Upper lobe of left lung (tissue), 6 donors: ENCODE results near the gene RAMP3. TPM values are rescaled to one million over a fixed set of nuclear protein-coding genes. Genes with fewer than 3 reads are reported as not detected.

ENCODE experiments used
- ATAC-seq, 2 donors: fragments of 200-7000 bp; cut with Tn5 transposase; one replicate each; pipeline ENCODE4 v1.9.1; 2022; ENCODE audit warnings: mild to moderate bottlenecking in 2 of 2, moderate library complexity in 2 of 2; ENCODE audit not compliant: low FRiP score in 2 of 2
- DNase-seq, 2 donors: peaks; one replicate each; pipeline ENCODE4 v3.0.0-alpha.2; 2019 to 2020
- H3K27ac ChIP-seq, 4 donors: fragments of 200-600 bp; sonication (generic); one replicate each; pipeline ENCODE4 v1.5.1; 2016 to 2019
- H3K27me3 ChIP-seq, 4 donors: fragments of 200-600 bp; sonication (generic); one replicate each; pipeline ENCODE4 v1.5.1; 2017 to 2019
- H3K36me3 ChIP-seq, 4 donors: fragments of 200-600 bp; sonication (generic); one replicate each; pipeline ENCODE4 v1.5.1; 2016 to 2019
- H3K4me1 ChIP-seq, 4 donors: fragments of 200-600 bp; sonication (generic); one replicate each; pipeline ENCODE4 v1.5.1; 2018 to 2019
- H3K4me3 ChIP-seq, 4 donors: fragments of 200-600 bp; sonication (generic); one replicate each; pipeline ENCODE4 v1.5.1; 2017 to 2019; ENCODE audit warnings: mild to moderate bottlenecking in 2 of 4, moderate library complexity in 1 of 4
- H3K9me3 ChIP-seq, 4 donors: fragments of 200-600 bp; sonication (generic); one replicate each; pipeline ENCODE4 v1.5.1; 2018 to 2019
- CTCF ChIP-seq, 6 experiments: fragments of 450-650 bp in 4 of 6; fragments of 200-600 bp in 2 of 6; sonication (generic) in 2 of 6; IDR thresholded peaks; one replicate each; pipeline ENCODE4 v1.5.1; 2016 to 2019; ENCODE audit warnings: antibody characterized with exemption in 6 of 6
- EP300 ChIP-seq, 4 donors: sonication (generic); formaldehyde crosslinking; IDR thresholded peaks; one replicate each; pipeline ENCODE4 v1.5.1; 2017; ENCODE audit warnings: antibody characterized with exemption in 4 of 4, control low read depth in 2 of 4
- POLR2A ChIP-seq, 4 donors: fragments of 450-650 bp; IDR thresholded peaks; one replicate each; pipeline ENCODE4 v1.5.1; 2016 to 2017; ENCODE audit warnings: antibody characterized with exemption in 4 of 4, mild to moderate bottlenecking in 2 of 4
- POLR2AphosphoS5 ChIP-seq, 2 donors: sonication (generic); formaldehyde crosslinking; IDR thresholded peaks; one replicate each; pipeline ENCODE4 v1.5.1; 2017; ENCODE audit warnings: antibody characterized with exemption in 2 of 2
- WGBS, 2 donors: methylation state at CpG; one replicate each; pipeline ENCODE4 v1.1.5; 2017 to 2018; 5-methylcytosine and 5-hydroxymethylcytosine counted together
- total RNA-seq, 6 donors: library from RNA; depleted of rRNA in 4 of 6; stranded (reverse); fragments of >200 nt in 4 of 6; gene quantifications; one replicate each; pipeline versions ENCODE4 v1.1.0 to v1.2.1, GENCODE V29; 2016 to 2021
- donor health status: DM: no; HTN: no; CAD: no; lungs with moderate emphysema.
- donor health status: DM: no; HTN: yes; CAD: no; lungs with severe emphysema.

RAMP3 gene
- total RNA-seq, 6 donors from 2014 or later = 33.5 to 306 (median 88.1) TPM

GRCh38 chr7:45186261-45186813 lies 28.7 kb downstream of the RAMP3 start:
- Histone ChIP-seq H3K4me3 (no peak overlapping the region), H3K27ac (no peak overlapping the region), H3K9me3 (no peaks in the 10 kb centered on the region), H3K36me3 (peaks cover 0 to 48% (median 0%) of the 10 kb centered on the region in 4 donors), H3K4me1 (no peaks in the 10 kb centered on the region), H3K27me3 (no peaks in the 10 kb centered on the region)
- no peak for TF ChIP-seq POLR2AphosphoS5 (IDR thresholded peaks at IDR 0.05)
- no peak for TF ChIP-seq POLR2A (IDR thresholded peaks at IDR 0.05)
- no peak for TF ChIP-seq CTCF (IDR thresholded peaks at IDR 0.05)
- no peak for TF ChIP-seq EP300 (IDR thresholded peaks at IDR 0.05)
- DNase-seq = no peak
- no peak for ATAC-seq
- WGBS, 2 donors = 90 to 92% methylated on average over 5 to 9 of the region's 11 CpGs

- H3K4me1 ChIP-seq = no peaks in the 10 kb centered on the region
- no peak overlapping the region for H3K27ac ChIP-seq
- 81 to 85% methylated on average over 8 to 9 of the region's 9 CpGs for WGBS, 2 donors
- no peaks in the 10 kb centered on the region for H3K27me3 ChIP-seq
- H3K4me3 ChIP-seq = no peak overlapping the region
- H3K9me3 ChIP-seq = no peaks in the 10 kb centered on the region
- no peak for TF ChIP-seq POLR2AphosphoS5 (IDR thresholded peaks at IDR 0.05)
- TF ChIP-seq POLR2A (IDR thresholded peaks at IDR 0.05) = no peak
- no peak for TF ChIP-seq CTCF (IDR thresholded peaks at IDR 0.05)
- no peak for TF ChIP-seq EP300 (IDR thresholded peaks at IDR 0.05)
- ATAC-seq (no peak), DNase-seq (peak in 1 of 2 donors; percentile 9)
- peaks cover 0 to 48% (median 0%) of the 10 kb centered on the region in 4 donors for H3K36me3 ChIP-seq
Measured at GRCh38 chr7:45187089-45187945, 29.7 kb downstream of the RAMP3 start.

GRCh38 chr7:45187946-45188411 lies 30.4 kb downstream of the RAMP3 start:
- DNase-seq (peak in 1 of 2 donors; percentile 3), ATAC-seq (no peak)
- Histone ChIP-seq H3K9me3 (no peaks in the 10 kb centered on the region), H3K27ac (no peak overlapping the region), H3K27me3 (no peaks in the 10 kb centered on the region), H3K36me3 (peaks cover 0 to 48% (median 0%) of the 10 kb centered on the region in 4 donors), H3K4me1 (no peaks in the 10 kb centered on the region), H3K4me3 (no peak overlapping the region)
- TF ChIP-seq EP300 (IDR thresholded peaks at IDR 0.05) (no peak), POLR2A (IDR thresholded peaks at IDR 0.05) (no peak), POLR2AphosphoS5 (IDR thresholded peaks at IDR 0.05) (no peak), CTCF (IDR thresholded peaks at IDR 0.05) (no peak)
- 78 to 90% methylated on average over 6 to 8 of the region's 8 CpGs for WGBS, 2 donors

GRCh38 chr7:45188736-45189135 lies 31.1 kb downstream of the RAMP3 start:
- Histone ChIP-seq H3K9me3 (no peaks in the 10 kb centered on the region), H3K4me3 (no peak overlapping the region), H3K27ac (peak overlapping the region in 3 of 4 donors; percentile 16 to 59 (median 45)), H3K36me3 (peaks cover 0 to 40% (median 0%) of the 10 kb centered on the region in 4 donors), H3K4me1 (no peaks in the 10 kb centered on the region), H3K27me3 (no peaks in the 10 kb centered on the region)
- WGBS, 2 donors = 77 to 88% methylated on average over 5 to 10 of the region's 10 CpGs
- DNase-seq (no peak), ATAC-seq (no peak)
- no peak for TF ChIP-seq EP300 (IDR thresholded peaks at IDR 0.05)
- TF ChIP-seq POLR2AphosphoS5 (IDR thresholded peaks at IDR 0.05) = no peak
- TF ChIP-seq CTCF (IDR thresholded peaks at IDR 0.05) = no peak
- TF ChIP-seq POLR2A (IDR thresholded peaks at IDR 0.05) = no peak
